Activated CD8-positive, alpha-beta memory T cell treated with anti-CD3 and anti-CD28 coated beads for 48 hours (primary cell): ENCODE results near the gene SIX3.

ENCODE experiments used
- DNase-seq, 3 experiments: peaks; one replicate each; pipeline ENCODE4 v3.0.0-alpha.2; 2020; ENCODE audit warnings: low read depth in 2 of 3, low spot score in 2 of 3

SIX3 gene

DNA sequence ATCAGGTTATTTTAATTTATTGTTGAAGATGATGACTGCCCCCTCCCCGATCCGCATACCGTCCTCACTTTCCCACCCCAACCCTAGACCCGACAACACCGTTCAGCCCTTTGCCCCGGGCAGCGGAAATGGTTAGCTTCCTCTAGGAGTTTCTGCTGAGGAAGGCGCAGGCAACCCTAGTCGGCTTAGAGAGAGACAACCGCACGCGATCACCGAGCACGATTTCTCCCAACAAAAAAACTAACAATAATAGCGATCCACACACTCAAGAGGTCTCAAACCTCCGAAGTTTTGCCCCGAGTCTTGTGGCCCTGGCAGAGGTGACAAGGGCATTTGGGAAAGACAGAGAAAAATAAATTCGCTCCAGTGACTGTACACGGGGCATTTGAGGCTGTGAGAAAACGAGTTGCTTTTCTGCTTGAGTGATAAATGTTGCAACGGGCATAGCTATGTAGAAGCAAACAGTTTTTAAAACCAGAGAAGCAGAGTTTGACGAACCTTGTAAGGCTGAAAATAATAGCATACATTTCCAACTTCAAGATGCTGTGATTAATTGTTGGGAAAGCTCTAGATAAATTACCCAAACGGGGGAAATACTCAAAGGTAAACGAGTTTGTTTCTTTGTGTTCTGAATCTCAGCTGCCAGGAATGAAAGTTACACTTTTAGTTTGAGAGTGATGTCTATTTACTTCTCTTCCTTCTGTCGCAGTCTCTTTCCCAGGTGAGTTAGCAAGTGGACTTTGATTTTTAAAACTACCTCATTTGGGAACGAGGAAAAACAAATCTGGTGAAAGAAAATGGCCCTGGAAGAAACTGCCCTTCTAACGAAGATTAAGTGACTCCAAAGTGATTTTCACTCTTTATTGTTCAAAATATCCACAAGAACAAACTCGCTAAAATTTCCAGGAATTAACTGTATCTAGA, 11.0 kb upstream of the SIX3 start:
- DNase-seq, result no peak

DNA sequence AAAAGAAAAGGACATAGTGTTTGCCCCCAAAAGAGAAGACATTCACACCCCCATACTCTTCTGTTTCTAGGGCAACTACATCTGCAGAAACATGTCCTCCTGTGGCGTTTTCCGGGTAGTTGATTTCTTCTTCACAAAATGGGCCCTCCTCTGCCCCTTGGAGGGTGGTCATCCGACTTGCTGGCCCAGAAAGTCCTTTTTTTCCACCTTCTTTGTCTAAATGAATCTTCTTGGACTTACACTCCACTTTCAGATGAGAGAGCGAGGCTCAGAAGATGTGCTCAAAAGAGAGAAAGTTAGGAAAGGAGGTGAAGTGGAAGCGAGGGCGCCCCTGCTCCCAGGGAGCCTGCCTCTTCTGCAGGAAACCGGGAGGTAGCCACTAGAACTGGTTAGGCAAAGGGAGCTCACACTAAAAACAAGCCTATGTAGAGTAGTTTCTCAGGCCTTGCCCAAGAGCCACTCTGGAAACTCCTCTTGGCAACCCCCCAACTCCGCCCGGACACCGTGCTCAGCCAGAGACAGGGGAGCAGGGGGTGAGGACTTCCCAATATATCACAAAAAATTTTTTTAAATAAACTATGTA, 10.2 kb upstream of the SIX3 start:
- DNase-seq, result no peak

DNA sequence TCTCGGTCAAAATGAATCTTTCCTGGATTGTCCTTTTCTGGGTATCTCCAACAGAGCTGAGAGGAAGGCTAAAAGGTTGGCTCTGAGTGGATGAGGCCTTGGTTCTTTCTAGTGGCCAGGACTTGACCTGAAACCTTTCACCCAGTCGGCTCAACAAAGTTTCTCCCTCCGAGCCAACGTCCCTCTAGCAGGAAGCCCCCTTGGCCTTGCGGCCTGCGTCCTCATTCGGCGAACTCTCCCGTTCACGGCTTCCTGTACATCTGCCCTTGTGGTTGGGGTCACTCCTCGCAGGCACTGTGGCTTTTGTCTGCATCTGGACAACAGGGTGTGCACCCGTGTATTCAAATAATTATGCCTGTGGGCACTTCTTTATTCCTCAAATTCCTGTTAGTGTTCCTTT, 9.4 kb upstream of the SIX3 start:
- no peak for DNase-seq

DNA sequence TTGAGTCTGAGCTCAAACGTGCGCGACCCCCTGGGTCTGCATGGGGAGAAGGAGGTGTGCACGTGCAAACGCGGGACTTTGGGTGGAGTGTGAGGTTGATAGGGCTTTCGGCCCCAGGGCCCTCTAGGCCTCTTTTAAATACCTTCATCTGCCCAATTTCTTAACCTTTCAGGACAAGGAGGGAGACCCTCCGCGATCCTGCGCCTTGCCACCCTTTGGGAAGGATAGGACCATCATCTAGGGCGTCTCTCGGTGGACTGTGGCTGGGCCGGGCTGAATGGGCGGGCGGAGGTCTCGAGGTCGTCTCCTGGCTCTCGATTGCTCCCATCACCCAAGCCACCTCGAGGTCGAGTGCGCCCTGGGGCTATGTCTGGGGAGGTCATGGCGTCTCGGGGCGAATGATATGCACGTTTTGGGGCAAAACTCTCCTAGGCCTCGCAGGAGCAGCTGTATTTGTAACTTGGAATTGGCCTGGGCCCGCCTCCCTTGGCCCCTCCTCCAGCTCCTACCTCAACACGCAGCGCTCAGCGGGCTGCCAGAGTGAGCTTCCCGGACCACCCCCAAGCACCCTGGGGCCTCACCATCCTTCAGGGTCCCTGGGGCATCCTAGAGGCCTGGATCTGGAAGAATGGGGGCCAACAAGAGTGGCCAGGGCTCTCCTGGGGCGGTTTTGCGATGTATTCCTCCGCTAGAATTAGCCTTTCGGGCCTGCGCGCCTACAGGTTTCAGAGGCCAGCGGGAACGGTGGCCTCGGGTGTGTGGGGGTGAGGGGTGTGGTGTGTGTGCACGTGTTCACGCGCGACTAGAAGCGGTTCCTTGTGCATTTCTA, 8.7 kb upstream of the SIX3 start:
- no peak for DNase-seq

DNA sequence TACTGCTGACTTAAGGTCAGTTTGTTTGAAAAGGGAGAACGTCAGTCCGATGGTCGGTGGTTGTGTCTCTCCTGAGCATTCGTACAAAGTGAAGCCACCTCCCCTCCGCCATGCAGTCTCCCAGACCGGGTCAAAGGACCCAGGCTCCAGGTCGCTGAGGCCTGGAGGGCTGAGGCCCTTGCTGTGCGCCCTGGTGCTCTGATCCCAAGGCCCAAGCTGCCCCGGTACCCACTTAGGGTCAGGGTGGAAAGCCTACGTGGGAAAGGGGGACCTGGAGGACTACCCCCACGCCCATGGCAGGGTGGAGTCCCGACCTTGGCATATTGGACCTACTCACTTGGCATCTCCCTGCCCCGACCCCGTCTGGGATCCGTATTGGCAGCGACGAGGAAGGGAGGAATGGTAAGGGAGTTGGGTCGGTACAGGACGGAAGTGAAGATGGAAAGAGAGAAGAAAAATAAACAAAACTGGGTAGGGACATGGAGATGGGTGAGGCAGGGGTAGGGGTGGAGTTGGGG, 8.0 kb upstream of the SIX3 start:
- no peak for DNase-seq

DNA sequence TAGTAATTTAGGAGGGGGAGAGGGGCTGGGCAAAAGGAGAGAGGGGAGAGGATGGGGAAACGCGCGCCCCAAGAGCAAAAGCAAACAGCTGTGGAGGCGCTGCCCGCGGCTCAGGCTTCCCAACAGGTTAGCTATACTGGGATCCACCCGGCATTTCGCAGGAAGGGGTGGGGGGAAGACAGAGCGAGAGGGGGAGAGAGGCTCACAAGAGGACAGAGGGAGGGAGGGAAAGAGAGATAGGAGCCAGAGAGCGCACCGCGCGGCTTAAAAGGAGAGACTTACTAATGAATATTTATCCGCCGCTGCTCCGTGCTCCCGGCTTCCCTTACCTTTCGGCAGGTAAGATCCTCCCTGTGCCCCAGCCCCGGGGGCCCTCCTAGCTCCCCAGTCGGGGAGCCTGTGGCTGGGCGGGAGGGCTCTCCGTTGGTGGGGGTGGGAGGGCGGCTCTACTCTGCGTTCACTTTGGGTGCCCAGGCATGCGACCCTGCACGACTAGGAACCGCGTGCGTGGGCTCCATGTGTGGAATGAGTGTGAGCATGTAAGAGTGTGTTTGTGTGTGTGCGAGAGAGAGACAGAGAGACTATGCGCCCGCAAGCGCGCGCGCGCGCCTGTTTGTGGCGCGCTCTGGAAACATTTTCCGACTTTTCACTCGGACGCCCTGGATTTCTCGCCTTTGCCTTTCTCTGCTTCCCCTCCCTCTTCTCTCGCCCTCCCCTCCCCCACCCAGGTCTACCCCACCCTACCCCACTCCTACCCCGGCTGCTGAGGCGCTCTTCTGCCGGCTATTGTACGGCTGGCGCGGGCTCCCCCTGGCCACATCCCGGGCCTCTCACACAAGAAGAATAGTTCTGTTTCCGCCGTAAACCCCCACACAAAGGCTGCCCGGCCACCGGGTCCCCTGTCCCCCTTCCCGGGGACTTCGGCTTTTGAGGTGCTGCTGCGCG, 7.2 kb upstream of the SIX3 start:
- DNase-seq, result no peak

DNA sequence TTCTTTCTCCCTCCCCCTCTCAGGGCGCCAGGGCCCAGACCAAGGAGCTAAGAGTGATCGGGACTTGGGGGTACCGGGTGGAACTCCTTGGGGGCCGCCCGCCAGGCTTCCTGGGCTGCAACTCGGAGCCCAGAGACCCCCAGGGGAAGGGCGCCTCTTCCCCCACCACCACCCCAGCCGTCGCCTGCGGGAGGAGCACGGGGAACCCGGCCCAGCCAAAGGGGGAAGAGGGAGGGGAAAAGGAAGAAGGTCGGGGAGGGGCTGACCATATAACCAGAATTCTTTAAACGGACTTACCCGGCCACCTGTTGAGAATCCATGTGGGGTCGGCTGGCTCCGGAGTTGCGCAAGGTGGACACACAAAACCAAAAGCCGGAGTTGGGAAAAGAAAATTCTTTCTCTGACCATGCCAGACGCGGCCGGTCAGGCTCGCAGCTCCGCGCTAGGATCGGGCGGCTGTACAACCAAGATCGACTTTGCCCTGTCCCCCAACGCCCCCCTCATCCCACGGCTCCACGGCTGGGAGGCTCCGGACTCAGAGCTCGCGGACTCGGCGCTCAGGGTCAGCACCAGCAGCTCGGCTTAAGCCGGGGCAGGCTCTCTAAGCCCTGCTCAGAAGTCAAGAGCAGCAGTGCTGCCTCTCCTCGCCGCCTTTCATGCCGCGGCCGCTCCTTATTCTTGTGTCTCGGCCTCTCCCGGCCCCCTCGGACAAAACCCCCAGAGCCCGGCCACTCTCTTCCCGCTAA, 6.3 kb upstream of the SIX3 start:
- DNase-seq, result no peak

DNA sequence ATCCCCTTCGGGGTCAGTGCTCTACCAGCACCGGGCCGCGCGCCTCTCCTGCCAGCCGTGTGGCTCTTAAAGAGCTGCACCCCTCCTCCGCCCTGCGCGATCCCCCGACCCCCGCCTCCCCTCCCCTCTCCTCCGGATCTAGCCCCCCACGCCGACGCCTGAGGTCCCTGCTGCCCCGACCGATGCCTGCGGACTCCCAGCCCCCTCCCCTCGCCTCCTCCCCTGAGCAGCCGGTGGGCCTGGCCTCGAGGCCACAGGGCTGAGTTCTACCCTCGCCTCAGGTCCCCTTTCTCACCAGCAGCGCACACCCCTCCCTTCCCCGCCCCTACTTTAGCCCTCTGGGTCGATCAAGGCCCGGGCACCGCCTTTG, 5.8 kb upstream of the SIX3 start:
- DNase-seq, result no peak

DNA sequence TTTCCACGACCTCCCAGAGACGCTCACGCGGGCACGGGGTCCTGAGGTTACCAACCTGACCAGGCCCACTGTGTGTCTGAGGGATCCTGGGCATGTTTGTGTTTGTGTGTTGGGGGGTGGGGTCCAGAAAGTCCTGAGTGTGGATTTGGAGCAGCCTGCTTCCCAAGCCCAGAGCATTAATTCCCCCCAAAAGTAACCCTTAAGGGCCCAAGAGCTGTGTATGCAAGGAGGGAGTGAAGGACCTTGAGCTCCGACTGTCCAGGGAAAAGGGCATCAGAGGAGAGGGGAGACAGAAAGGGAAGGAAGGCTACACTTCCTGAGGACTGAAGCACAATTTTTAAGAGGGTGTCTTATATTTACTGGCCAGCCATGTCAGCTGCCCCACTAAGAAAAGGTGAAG, 5.2 kb upstream of the SIX3 start:
- DNase-seq, result no peak

DNA sequence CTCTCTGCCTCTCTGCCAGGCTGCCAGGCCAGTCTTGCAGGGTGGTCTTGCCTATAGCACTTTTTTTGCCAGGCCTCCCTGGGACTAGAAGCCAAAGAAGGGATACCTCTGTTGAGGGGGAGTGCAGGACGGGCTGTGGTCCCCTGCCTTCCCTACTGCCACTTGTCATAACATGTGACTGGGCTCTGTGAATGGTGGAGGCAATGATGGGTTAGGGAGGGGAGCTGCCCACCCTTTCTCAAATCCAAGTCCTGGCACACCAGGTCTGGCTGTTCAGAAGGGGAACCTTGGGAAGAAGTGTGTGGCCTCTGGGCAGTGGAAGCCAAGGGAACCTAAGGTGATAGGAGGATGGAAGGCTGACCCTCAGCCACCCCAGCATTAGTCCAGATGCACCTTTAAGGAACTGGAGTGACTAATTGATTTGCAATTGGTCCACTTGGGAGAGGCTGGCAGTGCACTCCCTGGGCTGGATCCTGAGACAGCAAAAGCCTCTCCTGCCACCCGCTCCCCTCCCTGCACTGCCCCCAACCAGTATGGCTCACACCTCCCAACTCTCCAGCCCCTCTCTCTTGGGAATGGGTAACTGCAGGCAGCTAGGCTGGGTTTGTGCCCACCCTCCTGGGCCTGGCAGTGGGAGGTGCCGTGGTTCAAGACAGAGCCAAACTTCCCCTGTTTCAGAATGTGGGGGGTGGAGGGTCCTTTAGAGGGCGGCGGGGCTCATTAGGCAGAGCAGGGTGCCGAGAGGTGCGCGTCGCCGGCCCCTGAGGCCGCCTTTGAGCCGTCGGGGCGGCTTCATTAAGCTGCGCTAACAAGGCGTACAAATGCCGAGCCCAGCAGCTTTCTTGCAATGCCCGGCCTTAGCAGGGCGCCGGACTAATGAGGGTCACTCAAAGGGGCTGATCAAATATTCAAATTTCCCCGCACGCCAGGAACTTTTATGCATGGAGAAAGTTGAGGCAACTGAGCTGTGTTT, 4.5 kb upstream of the SIX3 start:
- no peak for DNase-seq

DNA sequence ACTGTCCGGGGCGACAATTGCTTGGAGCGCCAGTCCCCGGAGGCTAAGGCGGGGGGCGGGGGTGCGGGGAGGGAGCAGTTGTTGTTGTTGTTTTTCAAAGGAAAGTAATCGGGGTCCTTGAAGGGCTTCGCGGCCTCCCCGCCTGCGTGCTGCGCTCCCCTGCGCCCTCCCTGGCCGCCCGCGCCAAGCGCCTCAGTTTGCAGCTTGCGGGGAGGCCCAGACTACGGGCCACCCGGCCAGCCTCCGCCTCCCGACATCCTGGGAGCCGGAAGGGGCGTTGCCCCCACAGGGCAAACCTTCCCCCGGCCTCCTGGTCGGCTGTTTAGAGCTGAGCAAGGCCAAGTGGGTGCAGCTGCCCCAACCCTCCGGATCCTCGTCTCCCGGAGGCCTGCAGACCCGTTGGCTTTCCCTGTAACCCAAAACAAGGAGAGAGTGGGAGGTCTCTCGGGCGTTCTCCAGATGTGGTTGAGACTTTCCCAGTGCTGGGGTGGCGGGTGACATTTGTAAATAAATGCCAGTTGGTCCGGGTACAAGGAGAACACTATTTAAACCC, 3.7 kb upstream of the SIX3 start:
- peak in 1 of 3 experiments; percentile 23 for DNase-seq

DNA sequence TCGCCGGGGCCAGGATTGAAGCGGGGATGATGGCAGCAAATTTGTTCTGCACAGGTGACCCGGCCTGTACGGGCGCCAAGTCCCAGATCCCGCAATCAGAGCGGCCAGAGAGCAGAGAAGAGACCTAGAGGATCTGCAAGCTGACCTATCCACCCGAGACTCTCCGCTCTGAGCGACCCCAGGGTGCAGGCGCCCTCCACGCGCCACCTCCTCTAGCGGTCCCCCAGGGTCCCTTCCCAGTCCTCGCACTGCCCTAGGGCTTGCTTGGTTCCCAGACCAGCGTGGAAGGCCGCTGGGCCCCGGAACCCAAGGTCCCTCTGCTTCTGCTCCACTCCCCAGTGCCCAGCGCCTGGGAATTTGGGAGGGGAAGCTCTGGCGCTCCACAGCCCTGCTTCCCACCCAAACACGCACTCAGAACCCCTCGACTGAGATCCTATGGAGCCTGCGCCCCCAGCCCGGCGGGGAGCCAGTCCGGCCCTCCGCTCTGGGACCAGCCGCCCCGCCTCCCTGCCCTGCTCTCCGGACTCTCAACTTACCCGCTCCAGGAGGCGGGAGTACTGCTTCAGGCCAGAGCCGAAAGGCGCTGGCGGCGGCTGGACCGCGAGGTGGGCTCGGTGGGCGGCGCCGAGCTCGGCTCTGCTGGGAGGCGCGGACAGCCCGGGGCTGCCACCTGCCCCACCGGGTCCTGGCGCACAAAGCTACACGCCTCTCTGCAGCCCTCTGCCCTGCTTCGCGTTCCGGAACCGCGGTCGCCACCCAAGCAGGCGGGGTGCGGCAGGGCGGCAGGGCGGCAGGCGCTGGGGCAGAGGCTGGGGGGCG, 3.0 kb upstream of the SIX3 start:
- DNase-seq, result no peak

DNA sequence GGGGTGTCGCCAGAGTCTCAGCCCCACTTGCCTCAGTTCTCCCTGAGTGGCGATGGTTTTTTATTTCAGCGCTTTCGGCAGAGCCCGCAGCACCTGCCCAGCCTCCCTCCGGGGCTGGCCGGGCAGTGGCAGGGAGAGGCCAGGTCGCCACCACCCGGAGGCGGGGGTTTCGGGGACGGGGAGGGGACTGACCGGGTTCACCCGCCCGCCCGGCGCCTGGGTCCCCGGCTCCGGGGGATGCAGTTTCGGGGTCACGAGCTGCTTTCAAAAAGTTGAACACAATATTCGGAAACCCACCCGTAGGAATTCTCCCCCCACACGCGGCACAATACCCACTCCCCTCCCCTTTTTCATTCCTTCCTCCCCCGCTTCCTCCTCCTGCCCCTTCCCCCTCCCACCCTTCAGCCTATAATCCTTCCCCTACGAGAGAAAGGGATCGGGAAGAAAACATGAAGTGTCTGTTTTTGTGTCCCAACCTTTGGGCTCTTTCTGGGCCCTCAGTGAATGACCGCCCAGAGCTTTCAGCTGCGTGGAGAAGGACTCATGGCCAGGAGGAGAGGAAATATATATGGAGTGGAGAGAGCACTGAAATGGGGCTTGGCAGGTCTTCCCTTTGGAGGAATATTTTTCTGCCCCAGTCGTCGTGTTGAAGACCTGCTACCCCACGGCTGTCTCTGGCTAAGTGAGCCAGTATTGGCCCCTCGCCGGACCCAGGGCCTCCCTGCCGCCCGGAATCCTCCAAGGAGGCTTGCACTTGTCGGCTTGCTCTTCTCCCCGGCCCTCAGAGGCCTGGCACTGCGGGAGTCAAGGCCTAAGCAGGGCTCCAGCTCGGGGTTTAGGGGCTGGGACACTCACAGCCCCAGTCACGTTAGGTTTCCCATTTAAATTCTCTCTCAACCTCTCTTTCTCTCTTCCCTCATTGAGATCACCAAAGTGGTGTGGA, 2.1 kb upstream of the SIX3 start:
- DNase-seq, result no peak

DNA sequence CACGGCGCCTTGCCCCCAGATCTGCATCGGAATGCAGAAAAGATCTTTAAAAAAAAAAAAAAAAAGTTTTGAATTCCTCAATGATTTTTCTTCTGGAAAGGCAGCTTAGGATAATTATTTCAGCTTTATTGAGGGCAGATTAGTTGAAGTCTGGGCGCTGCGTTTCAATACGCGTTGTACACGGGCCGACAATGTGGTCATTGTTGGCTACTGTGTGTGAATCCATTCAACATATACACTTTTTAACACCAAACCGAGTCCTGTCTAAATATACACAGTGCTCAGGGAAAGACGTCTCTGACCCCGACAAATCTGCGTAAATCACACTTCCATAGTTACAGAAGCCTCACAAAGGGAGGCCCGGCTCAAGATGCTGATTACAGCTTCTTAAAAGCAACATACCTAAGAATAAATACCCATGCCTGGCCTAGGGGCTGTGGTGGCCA, 1.4 kb upstream of the SIX3 start:
- DNase-seq, result no peak

DNA sequence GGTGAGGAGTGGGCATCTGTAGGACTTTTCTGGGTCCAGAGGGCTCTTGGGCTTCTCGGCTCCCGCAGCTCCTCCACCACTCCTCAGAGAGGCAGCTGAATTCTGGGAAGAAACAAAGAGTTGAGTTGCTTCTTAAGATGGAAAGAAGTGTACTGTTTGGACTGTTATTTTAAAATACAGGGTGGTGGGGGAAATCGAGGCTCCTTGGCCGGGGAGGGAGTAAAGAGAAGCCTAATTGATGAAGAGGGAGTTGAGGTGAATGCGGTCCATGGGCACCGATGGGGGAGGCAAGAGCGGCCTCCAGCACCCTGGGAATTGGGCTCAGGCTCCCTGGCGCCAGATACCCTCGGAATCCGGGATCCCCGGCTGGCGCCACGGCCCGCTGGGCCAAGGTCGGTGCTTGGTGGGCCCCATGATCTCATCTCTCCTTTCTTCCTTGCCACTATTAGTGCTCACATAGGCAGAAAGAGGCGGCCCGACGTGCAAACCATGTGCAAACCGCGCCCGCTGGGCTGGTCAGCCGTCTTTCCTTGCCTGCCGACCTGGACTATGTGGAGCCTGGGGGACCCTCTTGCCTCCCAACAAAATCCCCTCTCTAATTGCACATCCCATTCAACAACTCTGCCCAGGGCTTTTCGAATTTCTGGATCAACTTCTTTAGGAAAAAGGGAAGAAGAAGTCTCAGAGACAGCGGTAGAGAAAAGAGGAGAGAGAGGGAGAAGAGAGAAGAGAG, 604 bp upstream of the SIX3 start:
- no peak for DNase-seq
